GM19023 (cell line): ENCODE results near the gene CXCL8.
"Not testable (repeated sequence)": the region's sequence is repeated elsewhere in the genome, so short reads cannot be mapped to it uniquely, and the experiment has no call there.

Experiments
- ATAC-seq: cut with Tn5 transposase; IDR thresholded peaks from one replicate; pipeline ENCODE4 v1.9.1; 2021; ENCODE audit warnings: mild to moderate bottlenecking, moderate library complexity; ENCODE audit not compliant: unreplicated experiment

The CXCL8 gene

DNA sequence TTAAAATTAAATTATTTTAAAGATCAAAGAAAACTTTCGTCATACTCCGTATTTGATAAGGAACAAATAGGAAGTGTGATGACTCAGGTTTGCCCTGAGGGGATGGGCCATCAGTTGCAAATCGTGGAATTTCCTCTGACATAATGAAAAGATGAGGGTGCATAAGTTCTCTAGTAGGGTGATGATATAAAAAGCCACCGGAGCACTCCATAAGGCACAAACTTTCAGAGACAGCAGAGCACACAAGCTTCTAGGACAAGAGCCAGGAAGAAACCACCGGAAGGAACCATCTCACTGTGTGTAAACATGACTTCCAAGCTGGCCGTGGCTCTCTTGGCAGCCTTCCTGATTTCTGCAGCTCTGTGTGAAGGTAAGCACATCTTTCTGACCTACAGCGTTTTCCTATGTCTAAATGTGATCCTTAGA is at the start of gene CXCL8:
Gene CXCL8, plus strand, starts transcription at position 217 of the 426 bp plus-strand sequence. Its CDS starts 90 bp downstream, at position 307.
- no peak for ATAC-seq

DNA sequence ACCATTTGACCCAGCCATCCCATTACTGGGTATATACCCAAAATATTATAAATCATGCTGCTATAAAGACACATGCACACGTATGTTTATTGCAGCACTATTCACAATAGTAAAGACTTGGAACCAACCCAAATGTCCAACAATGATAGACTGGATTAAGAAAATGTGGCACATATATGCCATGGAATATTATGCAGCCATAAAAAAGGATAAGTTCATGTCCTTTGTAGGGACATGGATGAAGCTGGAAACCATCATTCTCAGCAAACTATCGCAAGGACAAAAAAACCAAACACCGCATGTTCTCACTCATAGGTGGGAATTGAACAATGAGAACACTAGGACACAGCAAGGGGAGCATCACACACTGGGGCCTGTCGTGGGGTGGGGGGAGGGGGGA is 49.2 kb upstream of the CXCL8 start:
- not testable (repeated sequence) for ATAC-seq

DNA sequence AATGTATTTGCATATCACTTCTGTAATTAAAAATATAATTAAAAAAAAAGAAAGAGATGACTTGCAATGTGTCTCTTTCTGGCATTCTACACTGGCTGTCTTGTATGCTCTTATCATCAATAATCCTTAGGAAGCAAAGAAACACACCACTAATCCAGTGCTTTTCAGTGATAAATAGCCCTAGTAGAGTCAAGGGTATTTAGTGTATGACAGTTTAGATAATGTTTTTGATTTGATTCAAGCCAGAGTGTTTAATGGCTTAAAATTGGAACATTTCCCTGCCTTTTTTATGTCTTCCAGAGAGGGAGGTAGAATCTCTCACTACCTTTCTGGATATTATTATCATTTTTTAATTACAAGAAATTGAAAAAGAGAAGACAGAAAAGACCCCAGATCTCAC is 48.6 kb upstream of the CXCL8 start:
- ATAC-seq = no peak

DNA sequence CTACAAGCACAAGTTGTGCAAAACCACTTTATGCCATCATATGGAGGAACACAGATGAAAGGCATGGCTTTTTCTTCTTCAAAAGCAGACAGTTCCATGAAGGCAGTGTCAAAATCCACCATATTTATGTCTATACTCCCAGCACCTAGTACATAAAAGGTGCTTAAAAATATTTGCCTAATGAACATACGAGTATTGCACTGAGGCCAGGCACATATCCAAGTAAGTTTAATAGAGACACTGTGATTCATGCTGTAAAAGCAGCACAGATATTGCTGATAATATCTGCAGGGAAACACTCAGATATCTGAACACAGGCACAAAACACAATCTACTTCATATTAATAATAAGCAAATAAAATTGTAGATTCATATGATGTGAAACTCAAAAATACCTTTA is 48.1 kb upstream of the CXCL8 start:
- no peak for ATAC-seq

DNA sequence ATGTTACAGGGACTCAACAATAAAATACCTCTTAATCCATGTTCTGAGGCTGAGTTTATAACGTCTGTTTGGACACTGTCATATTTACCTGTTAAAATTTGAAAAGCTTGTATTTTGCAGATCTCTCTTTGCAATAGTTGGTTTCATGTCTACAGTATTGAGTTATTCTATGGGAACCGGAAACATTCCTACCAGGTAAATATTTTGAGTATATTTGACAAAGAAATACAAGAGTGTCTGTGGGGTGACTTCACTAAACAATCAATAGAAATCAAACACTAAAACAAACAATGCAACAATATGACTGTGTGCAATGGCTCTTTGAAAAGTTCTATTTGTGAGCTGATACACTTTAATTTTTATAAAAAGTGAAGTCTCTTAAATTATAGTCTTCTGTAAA is 47.7 kb upstream of the CXCL8 start:
- ATAC-seq = no peak

DNA sequence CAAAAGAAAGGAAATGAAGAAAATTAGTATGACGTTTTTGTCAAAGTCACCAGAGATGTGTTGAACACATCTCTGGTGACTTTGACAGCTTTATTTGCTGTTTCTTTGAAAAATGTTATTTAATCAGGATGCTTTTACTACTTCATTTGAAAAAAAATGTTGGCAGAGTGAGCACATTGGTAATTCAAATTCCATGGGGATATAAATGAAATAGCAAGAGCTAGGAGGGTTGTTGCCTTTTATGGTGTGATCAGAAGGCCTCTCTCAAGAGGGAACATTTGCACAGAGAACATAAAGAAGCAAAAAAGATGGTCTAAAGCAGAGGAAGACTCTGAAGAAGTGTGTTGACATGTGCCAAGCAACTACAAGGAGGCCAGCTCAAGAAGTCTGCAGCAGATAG is 46.6 kb upstream of the CXCL8 start:
- ATAC-seq = no peak

DNA sequence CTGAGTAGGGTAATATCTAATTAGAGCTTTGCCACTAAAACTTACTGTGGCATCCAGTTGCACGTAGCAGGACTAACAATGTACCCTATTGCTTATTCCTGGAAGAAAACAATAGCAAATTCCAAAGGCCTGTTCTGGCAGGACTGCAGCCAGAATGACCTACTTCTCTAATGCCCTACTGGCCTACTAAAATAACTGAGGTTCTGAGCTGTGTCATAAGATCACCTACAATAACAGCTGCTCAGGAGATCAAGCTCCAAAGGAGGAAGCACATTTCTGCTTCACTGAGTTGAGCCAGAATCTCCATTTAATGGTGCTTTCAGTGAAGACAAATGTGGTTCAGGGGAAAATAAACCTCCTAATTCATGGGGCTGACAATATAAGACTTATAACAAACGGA is 42.2 kb upstream of the CXCL8 start:
- ATAC-seq = no peak

DNA sequence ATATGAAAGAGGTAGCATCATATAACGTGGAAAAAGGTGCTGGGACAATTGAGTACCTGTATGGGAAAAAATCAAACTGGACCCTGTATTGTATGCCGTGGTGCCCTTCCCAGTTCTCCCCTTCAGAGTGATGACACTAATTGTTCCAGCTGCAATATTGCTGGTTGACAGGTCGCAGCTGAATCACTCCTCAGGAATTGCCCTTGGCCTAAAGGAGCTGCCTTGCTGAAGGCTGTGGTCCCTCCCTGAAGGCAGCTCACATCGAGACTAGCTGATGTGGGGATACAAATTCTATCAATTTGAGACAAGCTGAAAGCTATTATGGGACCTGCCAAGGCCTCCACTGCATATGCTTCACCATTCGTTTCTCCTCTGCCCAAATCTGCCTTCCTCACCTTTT is 39.3 kb upstream of the CXCL8 start:
- no peak for ATAC-seq

DNA sequence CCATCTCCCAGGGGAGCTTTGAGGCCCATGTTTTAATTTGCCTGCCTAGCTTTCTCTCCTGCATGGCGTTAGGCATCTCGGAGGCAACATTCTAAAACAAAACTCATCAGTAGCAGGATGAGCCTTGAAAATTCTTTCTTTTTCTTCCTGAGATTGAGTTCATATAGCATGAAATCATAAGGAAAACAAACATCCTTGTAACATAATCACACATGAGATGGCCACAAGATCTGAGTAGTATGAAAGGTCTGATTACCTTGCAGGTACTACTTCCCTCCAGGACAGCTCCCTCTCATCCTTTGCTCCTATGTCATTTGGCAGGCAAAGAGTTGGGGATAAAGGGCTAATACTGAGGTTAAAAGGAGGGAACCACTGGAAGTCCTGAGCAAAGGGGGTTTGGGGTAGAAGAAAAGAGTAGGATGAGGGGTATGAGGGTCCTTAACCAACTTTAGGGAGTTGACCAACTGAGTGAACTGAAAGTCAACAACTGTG is 37.5 kb upstream of the CXCL8 start:
- ATAC-seq = no peak

DNA sequence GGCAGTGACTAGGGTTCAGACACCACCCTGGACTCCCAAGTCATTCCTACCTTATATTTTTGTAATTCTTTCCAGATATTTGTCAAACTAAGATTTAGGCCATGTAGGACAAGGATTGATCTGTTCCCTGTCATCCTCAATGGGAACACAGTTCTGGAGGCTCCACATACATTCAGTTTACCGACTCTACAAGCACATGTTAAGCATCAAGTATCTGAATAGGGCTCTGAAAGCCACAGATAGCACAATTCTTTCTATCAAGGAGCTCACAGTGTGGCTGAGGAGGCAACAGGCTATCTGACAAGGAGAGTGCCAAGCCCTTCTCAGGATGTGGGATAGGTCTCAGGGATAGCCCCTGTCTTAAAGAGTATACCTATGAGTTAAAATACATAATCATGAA is 37.0 kb upstream of the CXCL8 start:
- ATAC-seq = no peak

DNA sequence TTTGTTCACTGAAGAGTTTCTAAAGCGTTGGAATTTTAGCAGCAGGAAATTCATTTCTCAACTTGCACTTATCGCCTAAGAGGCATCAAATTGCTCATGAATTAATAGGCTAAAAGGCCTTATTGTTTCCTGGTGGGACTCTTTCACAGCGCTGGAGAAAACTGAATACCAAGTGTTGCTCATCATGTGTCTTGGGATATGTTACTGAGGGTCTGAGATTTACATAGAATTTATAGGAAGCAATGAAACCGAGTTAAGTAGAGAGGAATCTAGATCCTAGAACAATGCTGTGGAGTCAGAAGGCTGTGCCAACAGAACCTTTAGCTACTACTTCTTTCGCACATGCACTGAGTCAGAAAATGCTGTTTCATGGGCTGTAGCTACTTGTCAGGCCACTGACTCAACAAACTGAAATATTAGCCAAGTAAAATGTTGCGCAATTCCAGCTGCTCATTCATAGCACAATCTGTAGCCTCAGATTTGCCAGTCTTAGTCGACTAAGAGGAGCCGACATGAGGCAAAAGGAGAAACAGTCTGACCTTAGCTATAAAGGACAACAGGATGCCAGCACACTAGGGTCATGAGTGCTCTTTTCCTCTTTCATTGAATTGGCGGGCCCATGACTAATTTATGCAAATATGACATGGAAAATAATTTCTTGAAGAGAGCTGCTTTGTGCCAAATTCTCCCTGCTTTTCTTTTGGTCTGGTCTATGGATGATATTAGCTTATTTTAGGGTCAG is 35.9 kb upstream of the CXCL8 start:
- ATAC-seq = no peak

DNA sequence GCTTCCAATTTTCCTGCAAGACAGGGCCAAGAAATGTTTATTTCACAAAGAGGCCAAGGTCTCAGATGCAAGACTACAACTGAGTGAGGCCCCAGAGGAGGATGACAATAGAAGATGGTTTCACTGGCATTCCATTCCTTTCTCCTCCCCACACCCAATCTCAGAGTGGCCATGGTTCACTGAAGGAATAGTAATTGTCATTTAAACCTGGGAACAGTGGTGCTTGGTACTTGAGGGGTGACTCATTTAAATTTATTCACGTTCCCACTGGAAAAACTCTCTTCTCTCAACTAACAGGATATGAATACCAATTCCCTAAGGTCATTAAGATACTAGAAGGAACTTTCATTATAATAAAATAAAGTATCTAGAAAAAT is 35.3 kb upstream of the CXCL8 start:
- no peak for ATAC-seq

DNA sequence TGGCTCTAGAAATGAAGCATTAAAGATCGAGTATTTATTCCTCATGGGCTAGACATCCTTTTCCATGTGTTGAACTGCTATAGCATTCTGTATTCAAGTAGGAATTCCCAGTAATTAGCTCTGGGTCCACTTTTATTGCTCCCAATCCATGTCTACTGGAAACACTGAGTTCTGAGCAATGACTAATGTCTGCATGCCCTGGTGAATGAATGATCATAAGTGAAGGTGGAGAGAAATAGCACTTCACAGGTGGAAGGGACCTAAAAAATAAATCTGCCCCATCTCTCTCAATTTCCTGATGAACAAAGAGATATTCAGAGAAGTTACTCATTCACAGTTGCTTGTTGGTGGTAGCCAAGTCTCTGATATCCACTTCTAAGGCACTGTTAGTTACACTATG is 34.6 kb upstream of the CXCL8 start:
- ATAC-seq = no peak

DNA sequence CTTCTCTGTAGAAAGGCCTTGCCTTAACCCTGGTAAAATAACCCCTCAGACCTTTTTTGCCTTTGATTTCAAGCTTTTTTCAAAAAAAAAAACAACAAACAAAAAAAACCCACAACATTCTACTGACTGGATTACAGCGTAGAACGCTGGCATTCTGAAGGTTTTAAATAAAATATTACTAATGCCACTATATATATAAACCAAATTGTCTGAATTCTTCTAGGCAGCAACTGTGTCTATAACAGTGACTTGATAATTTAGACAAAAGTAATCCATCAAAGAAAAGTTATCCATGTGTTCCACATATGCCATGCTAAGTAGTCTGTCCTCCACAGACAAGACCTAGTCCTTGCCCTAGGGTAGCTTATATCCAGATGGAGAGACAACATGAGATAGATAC is 33.6 kb upstream of the CXCL8 start:
- ATAC-seq = no peak

DNA sequence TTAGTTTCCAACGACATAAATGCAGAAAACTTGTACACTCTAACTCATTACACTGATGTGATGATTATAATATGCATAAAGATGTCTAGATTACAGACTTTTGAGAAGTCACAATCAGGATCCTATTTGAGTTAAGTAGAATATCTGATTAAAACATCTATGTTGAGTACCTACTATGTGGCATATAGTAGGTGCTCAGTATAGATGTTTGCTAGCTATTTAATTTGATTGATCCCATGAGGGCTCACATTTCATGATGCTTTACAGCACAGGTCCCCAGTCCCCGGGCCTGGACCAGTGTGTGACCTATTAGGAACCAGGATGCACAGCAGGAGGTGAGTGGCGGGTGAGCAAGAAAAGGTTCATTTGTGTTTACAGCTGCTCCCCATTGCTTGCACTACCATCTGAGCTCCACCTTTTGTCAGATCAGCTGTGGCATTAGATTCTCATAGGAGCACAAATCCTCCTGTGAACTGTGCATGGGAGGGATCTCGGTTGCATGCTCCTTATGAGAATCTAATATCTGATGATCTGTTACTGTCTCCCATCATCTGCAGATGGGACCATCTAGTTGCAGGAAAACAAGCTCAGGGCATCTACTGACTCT is 33.0 kb upstream of the CXCL8 start:
- no peak for ATAC-seq

DNA sequence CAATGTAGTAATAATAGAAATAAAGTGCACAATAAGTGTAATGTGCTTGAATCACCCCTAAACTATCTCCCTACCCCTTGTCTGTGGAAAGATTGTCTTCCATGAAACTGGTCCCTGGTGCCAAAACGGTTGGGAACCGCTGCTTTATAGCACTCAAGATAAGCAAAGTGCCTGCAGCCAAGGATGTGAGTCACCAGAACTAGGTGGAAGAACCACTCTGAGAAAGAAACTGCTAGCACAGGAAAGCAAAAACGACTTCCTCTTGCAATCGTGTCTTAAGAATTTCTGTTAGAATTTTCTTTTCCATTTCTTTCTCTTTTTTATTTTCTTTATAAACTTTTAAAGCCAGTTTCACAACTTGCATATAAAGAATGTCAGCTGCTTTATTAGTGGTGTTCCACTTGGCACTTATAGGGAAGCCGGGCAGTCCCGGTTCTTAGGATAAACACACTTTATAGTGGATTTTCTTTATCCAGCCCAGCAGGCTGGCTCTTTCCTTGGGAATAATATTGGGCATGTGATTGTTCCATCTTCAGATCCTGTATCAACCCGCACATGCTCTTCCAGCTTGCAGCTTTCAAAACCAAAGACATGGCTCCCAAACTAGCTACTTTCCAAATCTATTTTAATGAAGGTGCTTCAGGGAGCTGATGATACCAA is 32.3 kb upstream of the CXCL8 start:
- no peak for ATAC-seq

DNA sequence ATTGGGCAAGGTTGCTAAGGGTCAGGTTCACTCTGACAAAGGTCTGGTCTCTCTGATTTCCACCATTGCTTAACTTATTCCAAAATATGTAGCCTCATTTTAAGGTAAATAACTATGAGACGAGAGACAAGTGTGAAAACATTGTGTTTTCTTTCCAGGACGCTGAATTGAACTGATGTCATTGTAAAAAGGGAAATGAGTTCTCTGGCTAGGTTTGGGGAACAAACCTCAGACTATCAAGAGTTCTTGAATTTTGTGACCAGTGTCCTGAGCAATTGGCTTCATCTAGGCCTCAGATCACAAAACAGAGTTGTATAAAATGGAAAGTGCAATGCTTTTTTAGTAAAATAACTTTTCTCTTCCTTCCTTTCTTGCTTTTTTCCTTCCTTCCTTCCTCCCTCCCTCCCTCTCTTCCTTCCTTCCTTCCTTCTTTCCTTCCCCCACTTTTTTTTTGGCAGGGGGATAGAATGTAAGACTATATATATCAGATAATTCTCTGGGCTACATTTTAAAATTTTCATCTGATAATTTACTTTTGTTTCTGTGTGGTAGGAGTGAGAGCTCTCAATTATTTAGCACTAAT is 30.8 kb upstream of the CXCL8 start:
- ATAC-seq = no peak

DNA sequence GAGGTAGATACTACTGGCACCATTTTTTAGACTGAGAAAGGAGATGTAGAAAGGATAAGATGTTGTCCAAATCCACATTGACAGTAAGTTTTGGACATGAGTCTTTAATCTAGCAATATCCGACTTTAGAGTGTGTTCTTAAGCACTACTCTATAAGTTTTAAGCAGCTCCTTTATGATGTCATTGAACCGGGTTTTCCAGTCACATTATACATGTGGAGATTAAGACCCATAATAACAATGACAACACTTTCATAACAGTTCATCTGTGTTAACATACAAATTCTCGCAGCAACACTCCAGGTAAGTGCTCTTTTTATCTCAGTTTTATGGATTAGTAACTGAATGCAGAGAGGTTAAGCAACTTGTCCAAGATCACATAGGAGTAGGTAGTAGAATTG is 30.3 kb upstream of the CXCL8 start:
- no peak for ATAC-seq

DNA sequence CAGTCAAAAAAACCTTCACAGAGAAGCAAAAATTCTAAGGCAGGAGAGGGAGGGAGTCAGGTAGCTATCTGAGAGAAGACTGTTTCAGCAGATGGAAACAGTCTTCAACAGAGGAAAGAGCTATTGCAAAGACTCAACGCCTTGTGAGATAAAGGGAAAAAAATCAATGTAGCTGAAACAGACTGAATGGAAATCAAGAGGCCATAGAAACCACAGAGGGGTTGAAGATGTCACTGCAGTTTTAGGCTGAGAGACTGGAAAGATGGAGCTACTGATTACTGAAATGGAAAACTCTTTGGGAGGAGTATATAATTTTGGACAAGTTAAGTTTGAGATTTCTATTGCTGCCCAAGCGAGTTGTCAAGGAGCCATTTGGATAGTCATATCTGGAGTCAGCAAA is 28.4 kb upstream of the CXCL8 start:
- no peak for ATAC-seq

DNA sequence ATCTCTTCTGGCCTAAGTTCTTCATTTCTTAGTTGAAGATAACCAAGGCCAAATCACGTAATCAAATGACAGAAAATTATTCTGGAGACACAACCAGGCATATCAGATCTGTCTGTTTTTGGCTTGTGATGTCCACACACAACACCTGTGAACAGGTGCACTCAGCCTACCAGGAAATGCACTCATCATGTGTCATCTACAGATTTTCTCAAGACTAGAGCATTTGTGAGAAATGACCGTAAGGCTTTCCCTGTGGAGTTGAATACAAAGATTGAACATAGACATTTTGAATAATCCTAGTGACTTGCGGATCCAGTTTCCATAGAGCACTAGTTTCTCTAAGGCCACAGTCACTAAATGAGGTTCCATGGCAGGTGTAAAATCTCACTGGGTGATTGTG is 26.7 kb upstream of the CXCL8 start:
- no peak for ATAC-seq

DNA sequence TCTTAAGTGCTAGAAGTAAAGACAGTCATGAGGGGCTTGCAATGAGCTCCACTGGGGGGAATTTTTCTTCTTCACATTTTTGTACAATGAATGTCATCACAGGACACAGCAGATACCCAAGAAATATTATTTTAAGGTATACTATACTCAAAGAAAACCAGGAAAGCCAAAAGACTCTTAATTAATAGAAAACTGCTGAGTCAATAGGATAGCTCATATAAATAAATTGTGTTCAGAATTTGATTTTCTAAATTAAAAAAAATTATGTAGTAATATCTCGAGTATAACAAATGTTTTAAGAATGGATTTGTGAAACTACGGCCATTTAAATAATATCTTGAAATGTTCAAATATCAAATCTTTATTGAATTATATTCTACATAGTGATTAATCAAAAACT is 25.7 kb upstream of the CXCL8 start:
- no peak for ATAC-seq

DNA sequence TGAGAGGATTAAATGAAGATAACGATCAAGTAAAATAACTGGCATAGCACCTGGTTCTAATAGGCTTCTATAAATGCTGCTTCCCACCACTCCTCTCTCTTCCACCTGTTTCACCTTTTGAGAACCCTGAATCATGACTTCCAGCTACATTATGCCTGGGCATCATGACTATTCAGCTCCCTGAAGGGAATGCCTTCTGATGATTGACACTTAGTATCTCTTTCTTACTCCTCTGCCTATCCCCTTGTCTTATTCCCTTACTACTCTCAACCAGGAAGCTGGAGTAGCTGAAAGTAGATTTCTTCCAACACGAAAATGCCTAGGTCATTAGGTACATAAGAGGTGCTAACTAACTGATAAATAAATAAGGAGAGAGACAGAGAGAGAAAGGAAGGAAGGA is 24.7 kb upstream of the CXCL8 start:
- ATAC-seq = no peak
